Measurements from ENCODE around the gene CDH11.

CDH11 gene

DNA sequence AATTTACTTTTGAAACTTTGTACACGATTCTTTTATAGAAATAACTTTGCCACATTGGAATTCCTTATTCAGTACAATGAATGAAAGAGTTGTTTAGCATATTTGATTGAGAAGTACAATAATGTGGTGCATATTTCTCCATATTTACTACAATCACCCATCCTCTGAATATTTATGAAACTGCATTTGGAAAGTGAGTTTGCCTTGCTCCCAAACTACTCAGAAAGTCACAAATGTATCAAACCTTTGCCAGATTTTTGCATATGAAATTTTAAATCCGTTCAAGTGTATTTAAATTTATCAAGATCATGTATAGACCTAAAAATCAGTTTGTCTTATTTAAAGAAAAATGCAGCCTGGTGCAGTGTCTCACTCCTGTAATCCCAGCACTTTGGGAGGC is 148.7 kb downstream of the CDH11 start:
- no peak for TF ChIP-seq EP300 (IDR thresholded peaks at IDR 0.05; ENCODE audit: borderline replicate concordance)

DNA sequence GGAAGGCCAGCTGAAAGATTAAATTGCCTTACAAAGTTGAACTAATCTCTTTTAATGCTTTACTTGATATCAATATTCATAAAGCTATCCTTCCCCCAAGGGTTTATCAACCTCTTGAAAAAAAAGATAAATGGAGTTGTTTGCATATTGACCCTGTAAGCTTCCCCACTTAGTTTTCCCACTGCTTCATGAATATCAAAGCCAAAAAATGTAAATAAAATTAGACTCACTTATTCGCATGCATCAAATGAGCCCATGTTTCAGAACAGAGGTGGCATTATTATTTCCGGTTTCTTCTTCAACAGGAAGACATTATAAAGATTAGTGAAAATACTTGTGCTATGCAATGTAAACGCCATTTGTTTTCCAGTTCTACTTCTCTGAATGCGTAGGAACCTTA is 150.7 kb downstream of the CDH11 start:
- TF ChIP-seq FOXM1 (IDR thresholded peaks at IDR 0.05; ENCODE audit: borderline replicate concordance, low read depth) (no peak), CREB1 (IDR thresholded peaks at IDR 0.05; ENCODE audit: low read depth) (no peak), EGR1 (IDR thresholded peaks at IDR 0.05) (no peak), EP300 (IDR thresholded peaks at IDR 0.05; ENCODE audit: borderline replicate concordance) (no peak), ZBTB7A (IDR thresholded peaks at IDR 0.05; ENCODE audit: low read depth) (no peak), CEBPB (IDR thresholded peaks at IDR 0.05) (no peak), TCF12 (IDR thresholded peaks at IDR 0.05; ENCODE audit: low read depth) (no peak), RAD21 (IDR thresholded peaks at IDR 0.05; ENCODE audit: low read depth) (no peak), TEAD4 (IDR thresholded peaks at IDR 0.05) (no peak), NFIC (IDR thresholded peaks at IDR 0.05) (no peak), TAF1 (IDR thresholded peaks at IDR 0.05; ENCODE audit: low read depth) (no peak)
- TF ChIP-seq, protein P1, sequence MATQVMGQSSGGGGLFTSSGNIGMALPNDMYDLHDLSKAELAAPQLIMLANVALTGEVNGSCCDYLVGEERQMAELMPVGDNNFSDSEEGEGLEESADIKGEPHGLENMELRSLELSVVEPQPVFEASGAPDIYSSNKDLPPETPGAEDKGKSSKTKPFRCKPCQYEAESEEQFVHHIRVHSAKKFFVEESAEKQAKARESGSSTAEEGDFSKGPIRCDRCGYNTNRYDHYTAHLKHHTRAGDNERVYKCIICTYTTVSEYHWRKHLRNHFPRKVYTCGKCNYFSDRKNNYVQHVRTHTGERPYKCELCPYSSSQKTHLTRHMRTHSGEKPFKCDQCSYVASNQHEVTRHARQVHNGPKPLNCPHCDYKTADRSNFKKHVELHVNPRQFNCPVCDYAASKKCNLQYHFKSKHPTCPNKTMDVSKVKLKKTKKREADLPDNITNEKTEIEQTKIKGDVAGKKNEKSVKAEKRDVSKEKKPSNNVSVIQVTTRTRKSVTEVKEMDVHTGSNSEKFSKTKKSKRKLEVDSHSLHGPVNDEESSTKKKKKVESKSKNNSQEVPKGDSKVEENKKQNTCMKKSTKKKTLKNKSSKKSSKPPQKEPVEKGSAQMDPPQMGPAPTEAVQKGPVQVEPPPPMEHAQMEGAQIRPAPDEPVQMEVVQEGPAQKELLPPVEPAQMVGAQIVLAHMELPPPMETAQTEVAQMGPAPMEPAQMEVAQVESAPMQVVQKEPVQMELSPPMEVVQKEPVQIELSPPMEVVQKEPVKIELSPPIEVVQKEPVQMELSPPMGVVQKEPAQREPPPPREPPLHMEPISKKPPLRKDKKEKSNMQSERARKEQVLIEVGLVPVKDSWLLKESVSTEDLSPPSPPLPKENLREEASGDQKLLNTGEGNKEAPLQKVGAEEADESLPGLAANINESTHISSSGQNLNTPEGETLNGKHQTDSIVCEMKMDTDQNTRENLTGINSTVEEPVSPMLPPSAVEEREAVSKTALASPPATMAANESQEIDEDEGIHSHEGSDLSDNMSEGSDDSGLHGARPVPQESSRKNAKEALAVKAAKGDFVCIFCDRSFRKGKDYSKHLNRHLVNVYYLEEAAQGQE (IDR thresholded peaks at IDR 0.05; ENCODE audit: low read depth) = no peak
- TF ChIP-seq, protein P2, sequence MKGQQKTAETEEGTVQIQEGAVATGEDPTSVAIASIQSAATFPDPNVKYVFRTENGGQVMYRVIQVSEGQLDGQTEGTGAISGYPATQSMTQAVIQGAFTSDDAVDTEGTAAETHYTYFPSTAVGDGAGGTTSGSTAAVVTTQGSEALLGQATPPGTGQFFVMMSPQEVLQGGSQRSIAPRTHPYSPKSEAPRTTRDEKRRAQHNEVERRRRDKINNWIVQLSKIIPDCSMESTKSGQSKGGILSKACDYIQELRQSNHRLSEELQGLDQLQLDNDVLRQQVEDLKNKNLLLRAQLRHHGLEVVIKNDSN (IDR thresholded peaks at IDR 0.05) = no peak
- TF ChIP-seq, protein P3, sequence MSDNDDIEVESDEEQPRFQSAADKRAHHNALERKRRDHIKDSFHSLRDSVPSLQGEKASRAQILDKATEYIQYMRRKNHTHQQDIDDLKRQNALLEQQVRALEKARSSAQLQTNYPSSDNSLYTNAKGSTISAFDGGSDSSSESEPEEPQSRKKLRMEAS (IDR thresholded peaks at IDR 0.05) = no peak

DNA sequence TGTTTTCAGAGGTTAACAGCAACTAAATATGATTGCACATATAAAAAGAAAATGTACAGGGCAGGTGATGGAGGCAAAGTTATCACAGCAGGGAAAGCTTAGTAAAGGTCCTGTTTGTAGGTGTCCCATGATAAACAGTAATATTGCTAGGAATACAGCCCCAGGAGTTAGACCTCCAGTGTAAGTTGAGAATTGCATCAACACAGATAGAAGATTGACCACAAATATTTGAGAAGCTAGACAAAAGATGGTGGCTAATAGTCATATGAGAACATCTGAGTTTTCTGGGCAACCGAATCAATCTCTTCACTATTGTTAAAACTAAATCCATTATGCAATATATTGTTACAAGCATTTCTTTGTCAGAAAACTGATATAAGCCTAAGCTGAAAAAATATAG is 152.6 kb downstream of the CDH11 start:
- TF ChIP-seq NFIC (IDR thresholded peaks at IDR 0.05) (no peak), FOXM1 (IDR thresholded peaks at IDR 0.05; ENCODE audit: borderline replicate concordance, low read depth) (no peak), TAF1 (IDR thresholded peaks at IDR 0.05; ENCODE audit: low read depth) (no peak), EGR1 (IDR thresholded peaks at IDR 0.05) (no peak), EP300 (IDR thresholded peaks at IDR 0.05; ENCODE audit: borderline replicate concordance) (no peak)
- TF ChIP-seq, protein P2 (IDR thresholded peaks at IDR 0.05) = no peak

DNA sequence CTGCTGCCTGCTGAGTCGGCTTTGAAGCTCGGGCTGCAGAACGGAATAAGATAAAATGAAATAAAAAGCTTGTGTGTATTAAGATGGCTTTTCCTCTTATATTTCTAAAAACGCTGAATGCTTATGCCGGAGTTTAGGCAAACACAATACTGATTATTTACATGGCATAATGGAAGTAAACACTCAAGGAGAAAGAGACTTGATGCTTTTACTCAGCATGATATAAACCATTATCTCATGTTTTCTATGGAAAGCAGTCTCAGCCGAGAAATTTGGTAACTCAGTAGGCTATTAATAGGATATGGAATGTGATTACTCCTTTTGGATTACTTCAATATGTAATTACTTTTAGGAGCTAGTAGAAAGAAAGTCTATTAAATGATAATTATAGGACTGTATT is 153.3 kb downstream of the CDH11 start:
- TF ChIP-seq, protein P1 (IDR thresholded peaks at IDR 0.05; ENCODE audit: low read depth) = no peak

DNA sequence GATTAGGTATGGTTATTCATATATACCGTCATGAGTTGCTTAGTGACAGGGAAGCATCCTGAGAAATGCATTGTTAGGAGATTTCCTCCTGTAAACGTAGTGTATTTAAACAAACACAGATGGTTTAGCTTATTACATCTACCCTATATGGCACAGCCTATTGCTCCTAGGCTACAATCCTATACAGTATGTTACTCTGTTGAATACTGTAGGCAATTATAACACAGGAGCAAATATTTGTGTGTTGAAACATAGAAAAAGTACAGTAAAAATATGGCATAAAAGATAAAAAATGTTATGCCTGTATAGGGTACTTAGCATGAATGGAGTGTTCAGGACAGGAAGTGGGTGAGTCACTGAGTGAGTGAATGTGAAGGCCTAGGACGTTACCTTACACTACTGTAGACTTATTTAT is 157.7 kb downstream of the CDH11 start:
- TF ChIP-seq RAD21 (IDR thresholded peaks at IDR 0.05; ENCODE audit: low read depth) (no peak), CEBPB (IDR thresholded peaks at IDR 0.05) (no peak), TAF1 (IDR thresholded peaks at IDR 0.05; ENCODE audit: low read depth) (no peak)
- TF ChIP-seq, protein P3 (IDR thresholded peaks at IDR 0.05) = no peak

DNA sequence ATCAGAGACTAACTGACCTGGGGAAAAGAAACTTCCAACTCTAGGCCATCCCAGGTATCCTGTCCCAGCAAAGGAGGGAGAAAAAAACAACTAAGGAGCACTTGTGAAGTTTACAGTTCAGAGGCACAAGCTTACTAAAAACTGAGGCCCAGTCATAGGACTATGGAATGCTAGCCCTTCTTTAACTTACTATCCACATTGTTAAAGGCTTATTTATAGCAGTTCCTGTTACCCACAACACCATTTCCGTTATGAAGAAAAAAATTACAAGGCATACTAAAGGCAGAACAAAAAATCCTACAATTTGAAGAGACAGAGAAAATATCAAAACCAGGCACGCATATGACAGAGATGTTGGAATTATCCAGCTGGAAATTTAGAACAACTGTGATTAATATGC is 159.1 kb downstream of the CDH11 start:
- TF ChIP-seq CEBPB (IDR thresholded peaks at IDR 0.05) = no peak
- TF ChIP-seq FOXM1 (IDR thresholded peaks at IDR 0.05; ENCODE audit: borderline replicate concordance, low read depth) = no peak
- no peak for TF ChIP-seq CREB1 (IDR thresholded peaks at IDR 0.05; ENCODE audit: low read depth)
- TF ChIP-seq NFIC (IDR thresholded peaks at IDR 0.05) = no peak

DNA sequence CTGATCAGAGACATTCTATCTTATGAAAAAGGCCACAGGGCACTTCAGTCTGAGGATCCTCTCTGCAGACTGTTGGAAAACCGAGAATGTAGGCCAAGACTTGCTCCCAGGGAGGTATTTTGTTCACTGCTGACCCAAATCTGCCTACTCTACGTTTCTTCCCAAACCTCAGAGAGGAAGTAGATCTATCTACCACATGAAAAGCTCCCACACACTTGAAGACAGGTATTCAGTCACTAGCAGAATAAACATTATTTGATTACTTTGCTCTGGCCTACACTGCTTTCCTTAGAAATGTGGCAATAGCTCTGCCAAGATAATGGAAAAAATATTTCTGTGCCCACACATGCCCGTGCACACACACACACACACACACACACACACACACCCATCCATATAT is 164.6 kb downstream of the CDH11 start:
- no peak for TF ChIP-seq EGR1 (IDR thresholded peaks at IDR 0.05)
- TF ChIP-seq, protein P2 (IDR thresholded peaks at IDR 0.05) = no peak
- no peak for TF ChIP-seq CEBPB (IDR thresholded peaks at IDR 0.05)
- TF ChIP-seq TEAD4 (IDR thresholded peaks at IDR 0.05) = no peak
- no peak for TF ChIP-seq TAF1 (IDR thresholded peaks at IDR 0.05; ENCODE audit: low read depth)
- TF ChIP-seq ZBTB7A (IDR thresholded peaks at IDR 0.05; ENCODE audit: low read depth) = no peak
- TF ChIP-seq RAD21 (IDR thresholded peaks at IDR 0.05; ENCODE audit: low read depth) = no peak
- TF ChIP-seq TCF12 (IDR thresholded peaks at IDR 0.05; ENCODE audit: low read depth) = no peak
- TF ChIP-seq, protein P3 (IDR thresholded peaks at IDR 0.05) = no peak
- no peak for TF ChIP-seq CREB1 (IDR thresholded peaks at IDR 0.05; ENCODE audit: low read depth)
- no peak for TF ChIP-seq EP300 (IDR thresholded peaks at IDR 0.05; ENCODE audit: borderline replicate concordance)

Measured in Ishikawa (cell line).